ENCODE data around the gene GCC2. TPM values are rescaled to one million over a fixed set of nuclear protein-coding genes. Genes with fewer than 3 reads are reported as not detected.

Gene GCC2
- total and polyA plus RNA-seq, 2 experiments from 2014 or later, result 43.4 to 172 TPM

- peaks cover 43% of the 10 kb centered on the region for H3K36me3 Mint-ChIP-seq (ENCODE audit: low read depth)
- Histone ChIP-seq H3K4me1 (ENCODE audit: insufficient read depth) (no peaks in the 10 kb centered on the region), H3K27ac (ENCODE audit: low read depth) (no peak overlapping the region), H3K27me3 (ENCODE audit: insufficient read depth) (no peaks in the 10 kb centered on the region), H2AFZ (no peak overlapping the region), H3K4me2 (no peak overlapping the region), H3K79me2 (replicated peaks; ENCODE audit: insufficient read depth) (no peaks in the 10 kb centered on the region), H4K20me1 (replicated peaks; ENCODE audit: insufficient read depth) (no peaks in the 10 kb centered on the region; the same call in 1 of the 2 replicates), H3K9me2 (ENCODE audit: insufficient read depth) (no peaks in the 10 kb centered on the region), H3K4me3 (no peak overlapping the region), H3K36me3 (ENCODE audit: insufficient read depth) (peaks cover 20% of the 10 kb centered on the region), H3F3A (replicated peaks; ENCODE audit: low read depth) (no peaks in the 10 kb centered on the region)
- H3K4me3 Mint-ChIP-seq, result no peak overlapping the region
- TF ChIP-seq NANOG (IDR thresholded peaks at IDR 0.05; ENCODE audit: borderline replicate concordance) (no peak), EZH2phosphoT487 (IDR thresholded peaks at IDR 0.05; ENCODE audit: unreplicated experiment) (no peak), CREB1 (CRISPR knock-in tag; IDR thresholded peaks at IDR 0.05; ENCODE audit: low read depth) (no peak), JUNB (IDR thresholded peaks at IDR 0.05; ENCODE audit: unreplicated experiment) (no peak), EZH2 (IDR thresholded peaks at IDR 0.05; ENCODE audit: low read depth, unreplicated experiment) (no peak), ZNF114 (CRISPR knock-in tag; IDR thresholded peaks at IDR 0.05) (no peak), POLR2AphosphoS5 (IDR thresholded peaks at IDR 0.05; ENCODE audit: low read depth) (no peak), ETS1 (IDR thresholded peaks at IDR 0.05) (no peak), ZNF462 (CRISPR knock-in tag; IDR thresholded peaks at IDR 0.05) (no peak), STAT1 (IDR thresholded peaks at IDR 0.05; ENCODE audit: unreplicated experiment) (no peak), REST (IDR thresholded peaks at IDR 0.05; ENCODE audit: unreplicated experiment) (no peak), CTCF (conservative IDR thresholded peaks at IDR 0.05; ENCODE audit: low read depth in 2 of 2) (no peak), ZNF331 (CRISPR knock-in tag; IDR thresholded peaks at IDR 0.05; ENCODE audit: low read depth) (no peak)
- H3K4me1 Mint-ChIP-seq, result no peaks in the 10 kb centered on the region
- H3K27me3 Mint-ChIP-seq (ENCODE audit: insufficient read depth, low read depth, poor library complexity), result no peaks in the 10 kb centered on the region
- ATAC-seq, result no peak
- no peak for DNase-seq (ENCODE audit: low spot score)
- H3K27ac Mint-ChIP-seq, result no peak overlapping the region
- no peaks in the 10 kb centered on the region for H3K9me3 Mint-ChIP-seq
Observed at GRCh38 chr2:108491848-108492247, 42.8 kb downstream of the GCC2 start.
